Glomerular endothelial cell (primary cell): ENCODE measurements around the gene CD300LD. TPM values are rescaled to one million over a fixed set of nuclear protein-coding genes. Genes with fewer than 3 reads are reported as not detected.
"Not testable (repeated sequence)": the region's sequence is repeated elsewhere in the genome, so short reads cannot be mapped to it uniquely, and the experiment has no call there.

Experiments used
- DNase-seq: peaks from one replicate; pipeline ENCODE4 v3.0.0-alpha.2; 2011; ENCODE audit warnings: low read depth, low spot score; ENCODE audit errors: extremely low read depth
- total RNA-seq: library from RNA; depleted of rRNA; stranded (reverse); fragments of >200 nt; gene quantifications from 2 replicates; pipeline ENCODE4 v1.2.3, GENCODE V29; 2015

Gene CD300LD
- not detected in 2 replicates for total RNA-seq

DNA sequence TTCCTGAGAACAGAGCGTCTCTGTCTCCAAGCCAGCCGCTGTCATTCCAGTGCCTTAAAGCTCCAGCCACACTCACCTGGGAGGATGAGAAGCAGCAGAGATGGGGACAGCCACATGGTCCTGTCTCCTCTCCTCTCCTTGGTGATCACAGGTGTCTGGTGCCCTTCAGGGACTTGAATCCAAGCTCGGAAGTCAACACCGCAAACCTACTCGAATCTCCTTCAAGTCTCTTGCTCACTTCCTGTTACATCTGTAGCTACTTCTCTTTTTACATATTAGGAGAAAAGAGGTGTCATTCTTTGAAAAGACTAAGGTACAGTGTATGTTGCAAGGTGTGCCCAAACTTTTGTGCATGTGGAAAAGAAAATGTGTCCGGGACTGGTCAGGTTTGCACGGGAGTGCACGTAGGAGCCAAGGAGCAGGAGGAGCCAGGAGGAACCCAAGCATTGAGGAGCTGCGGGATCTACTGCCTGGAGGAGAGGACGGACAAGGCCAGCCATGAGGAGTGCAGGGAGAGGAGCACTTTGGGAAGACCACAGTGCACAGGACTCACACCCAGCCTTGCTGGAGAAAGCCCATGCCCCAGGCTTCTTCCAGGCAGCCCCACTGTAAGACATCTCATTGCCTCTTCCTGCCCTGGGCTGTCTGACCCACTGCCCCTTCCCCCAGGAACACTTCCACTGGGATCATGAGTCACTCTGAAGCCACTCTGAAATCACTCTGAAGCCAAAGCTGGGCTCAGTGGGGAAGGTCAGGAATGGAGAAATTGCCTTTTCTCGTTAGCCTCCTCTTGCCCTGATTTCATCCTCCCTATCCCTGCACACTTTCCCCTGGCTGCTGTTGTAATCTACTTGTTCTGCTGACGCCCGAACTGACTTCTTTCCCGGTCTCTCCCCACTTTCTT is at the start of gene CD300LD:
CD300LD (minus strand) TSS at position 197 of the 904 bp plus-strand sequence; CDS start at position 116, 81 bp downstream.
- no peak for DNase-seq

GRCh38 chr17:74641224-74641957 is 49.3 kb upstream of the CD300LD start:
- no peak for DNase-seq

DNA sequence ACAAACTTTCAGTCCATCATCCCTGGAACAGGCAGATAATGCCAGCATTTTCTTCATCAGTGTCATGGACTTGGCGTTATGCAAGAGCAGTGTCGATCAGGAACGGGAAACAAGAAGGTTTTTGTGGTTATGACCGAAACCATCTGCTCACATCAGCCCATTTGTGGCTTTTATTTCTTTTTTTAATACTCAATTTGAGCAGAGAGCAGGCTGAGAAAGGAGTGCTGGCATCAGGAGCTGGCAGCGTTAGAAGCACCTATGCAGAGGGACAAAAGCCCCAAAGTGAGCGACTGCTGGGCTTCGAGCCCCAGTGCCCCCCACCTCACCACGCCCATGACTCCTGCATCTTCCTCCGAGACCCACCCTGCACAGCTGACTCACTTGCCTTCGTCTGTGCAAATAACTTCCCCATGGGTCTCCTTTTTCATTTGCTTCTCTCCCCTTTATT is 47.6 kb upstream of the CD300LD start:
- no peak for DNase-seq

DNA sequence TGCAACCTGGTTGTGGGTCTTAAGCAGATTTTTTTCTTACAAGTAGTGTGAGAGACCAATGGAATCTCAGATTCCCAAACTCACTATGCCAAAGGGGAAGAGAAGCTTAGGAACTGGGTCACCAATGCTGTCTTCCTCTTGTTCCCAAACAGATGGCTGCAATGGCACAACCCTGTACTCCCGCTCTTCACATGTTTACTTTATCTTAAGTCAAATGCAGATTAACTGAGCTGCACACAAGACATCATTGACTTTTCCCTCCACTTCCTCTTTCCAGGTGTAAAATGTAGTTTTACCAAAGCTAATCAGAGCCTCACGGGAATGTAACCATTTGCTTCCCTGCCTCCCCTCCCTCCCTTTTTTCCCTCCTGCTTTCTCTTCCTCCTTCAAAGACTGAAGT is 45.8 kb upstream of the CD300LD start:
- no peak for DNase-seq

GRCh38 chr17:74637265-74637664 is 45.2 kb upstream of the CD300LD start:
- no peak for DNase-seq

DNA sequence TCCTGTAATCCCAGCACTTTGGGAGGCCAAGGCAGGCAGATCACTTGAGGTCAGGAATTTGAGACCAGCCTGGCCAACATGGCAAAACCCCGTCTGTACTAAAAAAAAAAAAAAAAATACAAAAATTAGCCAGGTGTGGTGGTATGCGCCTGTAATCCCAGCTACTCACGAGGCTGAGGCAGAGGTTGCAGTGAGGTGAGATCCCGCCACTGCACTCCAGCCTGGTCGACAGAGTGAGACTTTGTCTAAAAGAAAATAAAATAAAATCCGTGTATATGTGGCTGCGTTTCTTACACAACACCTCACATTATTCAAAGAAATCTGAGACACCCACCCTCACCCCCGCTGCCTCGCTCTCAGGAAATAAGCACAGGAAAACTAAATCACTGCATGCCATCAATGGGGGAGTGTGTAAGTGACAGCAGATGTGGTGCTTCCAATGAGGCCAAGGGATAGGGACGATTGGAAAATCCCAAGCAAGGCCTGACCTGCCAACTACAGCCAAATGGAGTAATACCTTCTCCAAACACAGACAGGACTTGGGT is 44.5 kb upstream of the CD300LD start:
- DNase-seq, result not testable (repeated sequence)

GRCh38 chr17:74635418-74635817 is 43.3 kb upstream of the CD300LD start:
- no peak for DNase-seq

- DNase-seq, result no peak
Observed at GRCh38 chr17:74633326-74633725, 41.2 kb upstream of the CD300LD start.

DNA sequence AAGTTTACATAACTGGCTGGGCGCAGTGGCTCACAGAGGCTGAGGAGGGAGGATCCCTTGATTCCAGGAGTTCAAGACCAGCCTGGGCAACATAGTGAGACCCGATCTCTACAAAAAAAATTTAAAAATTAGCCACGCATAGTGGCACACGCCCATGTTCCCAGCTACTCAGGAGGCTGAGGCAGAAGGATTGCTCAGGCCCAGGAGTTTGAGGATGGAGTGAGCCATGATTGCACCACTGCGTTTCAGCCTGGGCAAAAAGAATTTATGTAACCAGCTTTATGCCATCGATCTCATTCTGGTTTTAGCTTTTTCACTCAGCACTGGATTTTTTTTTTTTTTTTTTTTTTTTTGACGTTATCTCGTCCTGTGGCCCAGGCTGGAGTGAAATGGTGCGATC is 40.5 kb upstream of the CD300LD start:
- DNase-seq, result no peak

- no peak for DNase-seq
Observed at GRCh38 chr17:74631468-74632450, 39.7 kb upstream of the CD300LD start.

DNA sequence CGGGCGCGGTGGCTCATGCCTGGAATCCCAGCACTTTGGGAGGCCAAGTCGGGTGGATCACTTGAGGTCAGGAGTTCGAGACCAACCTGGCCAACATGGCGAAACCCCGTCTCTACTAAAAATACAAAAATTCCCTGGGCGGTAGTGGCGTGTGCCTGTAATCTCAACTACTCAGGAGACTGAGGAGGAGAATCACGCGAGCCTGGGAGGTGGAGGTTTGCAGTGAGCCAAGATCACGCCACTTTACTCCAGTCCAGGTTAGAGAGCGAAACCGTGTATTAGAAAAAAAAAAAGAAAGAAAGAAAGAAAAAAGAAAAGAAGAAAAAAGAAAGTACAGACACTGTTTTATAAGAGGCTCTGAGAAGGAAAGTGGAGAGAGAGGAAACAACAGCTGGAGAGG is 38.2 kb upstream of the CD300LD start:
- not testable (repeated sequence) for DNase-seq

GRCh38 chr17:74625661-74626060 is 33.6 kb upstream of the CD300LD start:
- no peak for DNase-seq

- no peak for DNase-seq
Observed at GRCh38 chr17:74624131-74624530, 32.0 kb upstream of the CD300LD start.

- no peak for DNase-seq
Observed at GRCh38 chr17:74623693-74624093, 31.6 kb upstream of the CD300LD start, which contains the start of gene CD300E. Gene CD300E, minus strand, starts transcription at chr17:74623738. Its CDS starts 117 bp downstream, at chr17:74623621.

DNA sequence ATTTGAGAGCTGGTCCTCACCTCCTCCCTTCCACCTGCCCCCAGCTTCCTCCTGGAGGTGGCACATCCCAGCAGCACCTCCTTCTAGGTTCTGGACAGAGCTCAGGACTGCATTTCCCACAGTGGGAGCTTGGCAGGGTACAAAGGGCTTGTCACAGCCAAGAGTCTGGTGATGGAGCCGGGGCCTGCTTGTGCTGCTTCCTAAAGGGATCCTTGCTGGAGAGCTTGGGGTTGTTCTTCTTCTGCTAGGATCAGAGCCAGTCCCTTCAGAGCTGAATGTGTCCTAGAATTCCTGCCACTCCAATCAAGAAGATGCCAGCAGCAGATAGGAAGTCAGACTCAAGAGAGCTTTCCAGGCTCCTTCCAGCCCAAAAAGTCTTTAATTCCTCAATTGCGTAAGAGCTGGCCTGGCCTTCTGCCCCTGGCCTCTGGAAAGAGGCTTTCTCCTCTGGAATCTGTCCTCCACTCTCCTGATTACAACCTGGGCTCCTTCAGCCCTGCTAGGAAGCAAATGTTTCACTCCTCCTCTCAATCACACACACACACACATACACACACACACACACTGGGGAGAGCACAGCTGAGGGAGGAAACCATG is 27.1 kb upstream of the CD300LD start:
- no peak for DNase-seq

DNA sequence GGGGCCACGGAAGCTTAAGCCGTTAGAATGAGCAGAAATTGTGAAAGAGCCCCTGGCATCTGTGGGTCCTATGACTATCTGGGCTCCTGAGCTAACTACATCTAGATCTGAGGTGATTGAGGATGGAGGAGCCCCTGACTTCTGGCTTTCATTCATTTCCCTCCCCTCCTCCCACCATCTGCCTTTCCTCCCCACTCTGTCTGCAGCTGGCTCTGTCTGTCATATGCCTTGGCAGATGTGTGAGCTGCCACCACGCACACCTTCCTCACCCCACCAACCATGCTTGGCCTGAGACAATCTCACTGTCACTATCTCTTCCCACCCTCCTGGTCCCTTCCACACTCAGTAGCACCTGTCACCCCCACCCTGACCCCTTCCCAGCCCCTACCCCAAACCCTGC is 26.4 kb upstream of the CD300LD start:
- DNase-seq, result no peak

- DNase-seq, result no peak
Observed at GRCh38 chr17:74616696-74617095, 24.6 kb upstream of the CD300LD start.

GRCh38 chr17:74612046-74612445 is 20.0 kb upstream of the CD300LD start:
- no peak for DNase-seq

- DNase-seq, result no peak
Observed at GRCh38 chr17:74610108-74610507, 18.0 kb upstream of the CD300LD start.

DNA sequence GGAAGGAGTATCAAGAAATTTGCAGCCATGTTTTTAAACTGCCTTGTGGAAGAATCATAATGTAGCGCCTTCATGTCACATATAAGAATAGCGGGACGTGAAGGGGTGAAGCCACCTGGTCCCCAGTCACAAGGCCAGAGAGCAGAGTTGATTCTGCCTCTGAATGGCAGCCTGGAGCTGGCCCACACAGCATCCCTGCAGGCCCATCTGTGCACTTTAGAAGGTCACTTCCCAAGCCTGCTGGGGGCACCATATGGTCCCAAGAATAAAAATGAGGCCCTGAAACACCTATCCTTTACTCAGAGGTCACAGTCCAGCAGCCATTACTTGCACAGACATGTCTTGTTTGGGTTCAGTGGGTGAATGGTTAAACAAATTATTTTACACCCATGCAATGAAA is 16.4 kb upstream of the CD300LD start:
- DNase-seq, result no peak
